ENCODE measurements around the gene CCR1. TPM values are rescaled to one million over a fixed set of nuclear protein-coding genes. Genes with fewer than 3 reads are reported as not detected.

CCR1 gene
- total RNA-seq (2011; cell fraction: chromatin; rRNA removed; ENCODE audit: low replicate concordance) = not detected in 2 replicates
- total RNA-seq (2011; cell fraction: nucleolus; rRNA removed) = not detected in 2 replicates
- total RNA-seq (2011; cell fraction: nucleoplasm; rRNA removed) = not detected in 2 replicates
- not detected in 2 replicates for total RNA-seq (2014; rRNA removed)
- total RNA-seq (2014; rRNA removed; fragmentation: Illumina TruSeq; extraction: Trizol) = not detected in 2 replicates
- not detected in 2 replicates for total RNA-seq (2015; rRNA removed; fragmentation: Illumina TruSeq; extraction: Trizol)
- total RNA-seq (2021) = 0.09 TPM in 1 of 2 replicates, not detected in the other
- polyA plus RNA-seq (2011; rRNA removed) = not detected in 2 replicates
- polyA plus RNA-seq (2011; cell fraction: cytosol; rRNA removed) = not detected in 2 replicates
- not detected in 2 replicates for polyA plus RNA-seq (2011; cell fraction: nucleus; rRNA removed)
- not detected in 2 replicates for polyA plus RNA-seq (2012)
- polyA plus RNA-seq (2014; fragmentation: Illumina TruSeq; extraction: Trizol) = not detected in 2 replicates
- not detected for polyA plus RNA-seq (2014; fragmentation: Nextera tagmentation; extraction: Ambion mirVana)
- not detected in 2 replicates for polyA plus RNA-seq (2014; rRNA removed)
- polyA minus RNA-seq (2011; rRNA and poly(A)+ RNA removed) = not detected in 2 replicates
- polyA minus RNA-seq (2011; cell fraction: cytosol; rRNA and poly(A)+ RNA removed) = not detected in 2 replicates
- not detected in 2 replicates for polyA minus RNA-seq (2011; cell fraction: nucleus; rRNA and poly(A)+ RNA removed)
- not detected for Bru-seq, nascent RNA
- BruChase-seq, experiment 1, labeled RNA remaining after a 2-hour chase = percentile 11 among the genes with signal in this experiment
- not detected for BruChase-seq, experiment 2, labeled RNA remaining after a 6-hour chase
- long read RNA-seq, experiment 1 = 0 reads
- long read RNA-seq, experiment 2 = 0 reads
- long read RNA-seq, experiment 3 = 0 reads

- no peaks in the 10 kb centered on the region for H3K4me1 ChIP-seq (replicated peaks in 1 of 2; ENCODE audit: control insufficient read depth in 2 of 2, insufficient read depth in 2 of 2, low read length in 2 of 2)
- H3K4me3 ChIP-seq = no peak within 1 kb of the TSS
- H4K20me1 ChIP-seq (replicated peaks; ENCODE audit: control insufficient read depth, insufficient read depth, low read length) = no peaks in the 10 kb centered on the region
- in situ Hi-C loops (cut with MboI) = no loop called here
- H3K9ac ChIP-seq (ENCODE audit: insufficient read depth in 1 of 2, low read depth in 2 of 2, low read length in 2 of 2) = no peak within 1 kb of the TSS
- H3K9me3 ChIP-seq (replicated peaks; ENCODE audit: control insufficient read depth, insufficient read depth, low read depth, low read length) = no peaks in the 10 kb centered on the region
- peaks cover 0 to 13% of the 10 kb centered on the region in 2 experiments; a peak in 3 of 5 replicates for H3K27me3 ChIP-seq (ENCODE audit: control insufficient read depth in 2 of 2, insufficient read depth in 2 of 2, low read length in 2 of 2)
- H3K36me3 ChIP-seq (ENCODE audit: control insufficient read depth, insufficient read depth, low read length) = no peaks in the 10 kb centered on the region
- 0% methylated on average over 3 of the region's 3 CpGs for WGBS (ENCODE audit: insufficient coverage, low coverage, missing lambda C conversion rate)
- no TSS peak for BruUV-seq (replicated peaks)
- ATAC-seq (peak; percentile 89), DNase-seq (ENCODE audit: extremely low read depth in 1 of 4, low spot score in 3 of 4) (peak in 2 of 4 experiments; percentile 27 to 41), FAIRE-seq (peak; percentile 85)
- intact Hi-C loops (cut with micrococcal nuclease) = loop anchor here (10.0 kb wide), 2 partner anchors 123 to 1173 kb away; no protein-coding TSS in a partner anchor
- no peak within 1 kb of the TSS for H3K27ac ChIP-seq (ENCODE audit: extremely low read depth, low read depth, low read length)
- H2AFZ ChIP-seq (ENCODE audit: low read depth, low read length) = peak within 1 kb of the TSS; percentile 46; the same call in 1 of the 2 replicates
- H3K9me1 ChIP-seq (ENCODE audit: control insufficient read depth, insufficient read depth, low read length) = no peaks in the 10 kb centered on the region
- H3K79me2 ChIP-seq (ENCODE audit: control insufficient read depth, insufficient read depth, low read length) = no peaks in the 10 kb centered on the region
- no peak within 1 kb of the TSS for H3K4me2 ChIP-seq (ENCODE audit: insufficient read depth, low read length)
- ChIA-PET POLR2A (no interaction called here), CTCF (ENCODE audit: low intra/inter-chr PET ratio) (interaction anchor here (0.6 to 1.5 kb wide), 4 partner anchors 106 to 969 kb away, joined by 3 to 11 read pairs (median 4); no protein-coding TSS in a partner anchor)
- no peak for TF ChIP-seq CBFA2T2 (conservative IDR thresholded peaks at IDR 0.05)
- no peak for TF ChIP-seq FOXP4 (CRISPR knock-in tag; IDR thresholded peaks at IDR 0.05; ENCODE audit: borderline replicate concordance)
- no peak for TF ChIP-seq ARHGAP35 (IDR thresholded peaks at IDR 0.05; ENCODE audit: partially characterized antibody)
- TF ChIP-seq DEAF1 (CRISPR knock-in tag; IDR thresholded peaks at IDR 0.05) = peak; percentile 66
- no peak for TF ChIP-seq GATAD2A (IDR thresholded peaks at IDR 0.05)
- peak; percentile 86 for TF ChIP-seq ELF1 (tag; IDR thresholded peaks at IDR 0.05)
- TF ChIP-seq SUPT5H (IDR thresholded peaks at IDR 0.05) = no peak
- TF ChIP-seq RBM39 (optimal IDR thresholded peaks at IDR 0.05; ENCODE audit: low read depth, low read length) = no peak
- TF ChIP-seq HBP1 (CRISPR knock-in tag; IDR thresholded peaks at IDR 0.05) = no peak
- TF ChIP-seq KAT7 (CRISPR knock-in tag; IDR thresholded peaks at IDR 0.05; ENCODE audit: borderline replicate concordance) = no peak
- no peak for TF ChIP-seq HNRNPL (IDR thresholded peaks at IDR 0.05; ENCODE audit: low read depth, low read length)
- TF ChIP-seq ZNF76 (CRISPR knock-in tag; IDR thresholded peaks at IDR 0.05; ENCODE audit: borderline replicate concordance) = no peak
- TF ChIP-seq DDX20 (tag; IDR thresholded peaks at IDR 0.05; ENCODE audit: low read depth) = no peak
- no peak for TF ChIP-seq GTF2F1 (IDR thresholded peaks at IDR 0.05; ENCODE audit: low read depth, low read length)
- 0 out of 2 replicates have a peak, but pooled peaks have one; percentile 33 for TF ChIP-seq SMC3 (conservative IDR thresholded peaks at IDR 0.05; ENCODE audit: insufficient read depth, low read depth, low read length)
Observed at GRCh38 chr3:46208167-46208704, at the start of gene CCR1. CCR1 (minus strand) TSS chr3:46208313; CDS start chr3:46204313, 4,000 bp downstream.

Data from K562 (cell line).